ENCODE measurements around the gene NT5C1A.

NT5C1A gene

DNA sequence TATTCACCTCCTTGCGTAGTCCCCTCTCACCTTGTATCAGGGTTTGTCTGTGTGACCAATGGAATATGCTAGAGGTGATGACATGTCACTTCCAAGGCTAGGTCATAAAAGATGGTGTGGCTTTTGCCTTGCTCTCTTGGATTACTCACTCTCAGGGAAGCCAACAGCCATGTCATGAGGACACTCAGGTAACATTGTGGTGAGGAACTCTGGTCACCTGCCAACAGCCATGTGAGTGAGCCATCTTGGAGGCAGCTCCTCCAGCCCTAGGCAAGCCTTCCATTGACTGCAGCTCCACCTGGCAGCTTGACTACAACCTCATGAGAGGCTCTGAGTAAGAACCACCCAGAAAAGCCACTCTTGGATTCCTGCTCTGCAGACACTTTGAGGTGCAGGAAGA, 21.5 kb downstream of the NT5C1A start:
- H3K27me3 ChIP-seq (ENCODE audit: control insufficient read depth, insufficient read depth, low read length): peaks cover 35% of the 10 kb centered on the region
- no peaks in the 10 kb centered on the region for H3K9me3 ChIP-seq (ENCODE audit: control insufficient read depth, insufficient read depth, low read length)
- no peak overlapping the region for H3K4me3 ChIP-seq (ENCODE audit: low read depth, low read length)
- H3K9ac ChIP-seq (ENCODE audit: low read depth, low read length): no peak overlapping the region
- no peak overlapping the region for H3K27ac ChIP-seq (ENCODE audit: low read depth, low read length)
- H3K4me1 ChIP-seq (ENCODE audit: control insufficient read depth, insufficient read depth, low read length): peaks cover 11% of the 10 kb centered on the region
- no peaks in the 10 kb centered on the region for H3K36me3 ChIP-seq (ENCODE audit: control insufficient read depth, insufficient read depth, low read length)

DNA sequence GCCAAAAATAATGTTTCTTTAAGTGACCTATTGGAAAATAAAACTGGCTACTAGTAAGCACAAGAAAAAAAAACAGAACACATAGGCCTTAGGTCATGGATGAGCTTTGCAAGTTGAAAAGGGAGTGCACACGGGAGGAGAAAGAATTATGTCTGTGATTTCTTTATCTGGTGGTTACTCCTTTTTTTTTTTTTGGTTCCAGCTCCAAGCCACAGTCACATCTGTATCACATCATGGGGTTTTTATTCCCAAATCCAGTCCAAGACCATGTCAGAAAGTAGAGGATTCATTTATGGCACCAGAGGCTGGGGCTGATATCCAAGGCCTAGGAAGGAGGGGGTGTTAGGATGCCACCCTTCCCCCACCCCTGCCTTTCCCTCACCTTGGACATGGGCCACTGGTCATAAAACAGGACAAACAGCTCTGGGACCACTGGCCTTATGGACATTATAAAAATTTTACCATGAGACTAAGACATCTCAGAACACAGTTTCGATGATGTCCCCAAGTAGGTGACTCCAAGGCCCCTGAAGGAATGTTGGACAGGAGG, 22.2 kb downstream of the NT5C1A start:
- H3K4me1 ChIP-seq (ENCODE audit: control insufficient read depth, insufficient read depth, low read length): peaks cover 11% of the 10 kb centered on the region
- peaks cover 37% of the 10 kb centered on the region for H3K27me3 ChIP-seq (ENCODE audit: control insufficient read depth, insufficient read depth, low read length)
- no peak overlapping the region for H3K9ac ChIP-seq (ENCODE audit: low read depth, low read length)
- no peak overlapping the region for H3K27ac ChIP-seq (ENCODE audit: low read depth, low read length)
- no peaks in the 10 kb centered on the region for H3K9me3 ChIP-seq (ENCODE audit: control insufficient read depth, insufficient read depth, low read length)
- H3K36me3 ChIP-seq (ENCODE audit: control insufficient read depth, insufficient read depth, low read length): no peaks in the 10 kb centered on the region
- no peak overlapping the region for H3K4me3 ChIP-seq (ENCODE audit: low read depth, low read length)

DNA sequence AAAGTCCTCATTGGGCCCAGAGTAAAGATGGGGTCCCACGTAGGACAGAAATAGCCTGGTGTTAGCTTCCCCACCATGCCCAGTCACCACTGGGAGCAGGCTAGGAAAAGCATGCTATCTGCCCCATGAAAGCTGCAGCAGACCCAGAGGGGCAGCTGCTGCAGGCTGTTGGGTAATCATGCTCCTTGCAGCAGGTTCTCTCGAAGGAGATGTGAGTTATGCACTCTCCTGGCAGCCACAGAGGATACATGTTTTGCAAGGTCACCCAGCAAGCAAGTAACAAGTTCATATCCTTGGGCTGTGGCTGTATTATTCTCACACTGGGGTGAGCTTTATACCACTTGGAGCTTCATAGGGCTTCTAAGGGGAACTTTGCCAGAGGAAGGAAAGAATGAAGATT, 23.4 kb downstream of the NT5C1A start:
- Histone ChIP-seq H3K27ac (ENCODE audit: low read depth, low read length) (no peak overlapping the region), H3K9me3 (ENCODE audit: control insufficient read depth, insufficient read depth, low read length) (no peaks in the 10 kb centered on the region), H3K36me3 (ENCODE audit: control insufficient read depth, insufficient read depth, low read length) (no peaks in the 10 kb centered on the region), H3K4me1 (ENCODE audit: control insufficient read depth, insufficient read depth, low read length) (peaks cover 6% of the 10 kb centered on the region), H3K9ac (ENCODE audit: low read depth, low read length) (no peak overlapping the region), H3K27me3 (ENCODE audit: control insufficient read depth, insufficient read depth, low read length) (peaks cover 34% of the 10 kb centered on the region), H3K4me3 (ENCODE audit: low read depth, low read length) (no peak overlapping the region)

DNA sequence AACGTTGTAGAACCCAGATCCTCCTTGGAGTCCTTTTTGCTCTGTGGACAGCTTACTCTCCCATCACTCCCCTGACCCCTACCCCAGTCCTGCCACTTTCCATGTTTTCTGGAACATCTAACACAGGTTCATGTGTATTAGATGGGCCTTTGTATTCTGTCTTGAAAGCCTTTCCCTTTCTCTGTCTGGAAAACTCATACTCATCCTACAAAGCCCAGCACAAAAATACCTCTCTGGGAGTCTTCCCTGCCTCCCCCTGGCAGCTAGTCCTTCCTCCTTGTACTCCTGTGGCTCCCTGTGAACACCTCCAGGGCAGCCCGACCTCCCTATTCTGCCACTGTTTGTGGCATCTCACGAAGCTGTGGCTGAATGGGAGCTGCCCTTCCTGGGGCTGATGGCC, 24.7 kb downstream of the NT5C1A start:
- Histone ChIP-seq H3K4me3 (ENCODE audit: low read depth, low read length) (no peak overlapping the region), H3K27ac (ENCODE audit: low read depth, low read length) (no peak overlapping the region), H3K4me1 (ENCODE audit: control insufficient read depth, insufficient read depth, low read length) (peaks cover 6% of the 10 kb centered on the region), H3K9ac (ENCODE audit: low read depth, low read length) (no peak overlapping the region), H3K36me3 (ENCODE audit: control insufficient read depth, insufficient read depth, low read length) (no peaks in the 10 kb centered on the region), H3K9me3 (ENCODE audit: control insufficient read depth, insufficient read depth, low read length) (no peaks in the 10 kb centered on the region), H3K27me3 (ENCODE audit: control insufficient read depth, insufficient read depth, low read length) (peaks cover 46% of the 10 kb centered on the region)

DNA sequence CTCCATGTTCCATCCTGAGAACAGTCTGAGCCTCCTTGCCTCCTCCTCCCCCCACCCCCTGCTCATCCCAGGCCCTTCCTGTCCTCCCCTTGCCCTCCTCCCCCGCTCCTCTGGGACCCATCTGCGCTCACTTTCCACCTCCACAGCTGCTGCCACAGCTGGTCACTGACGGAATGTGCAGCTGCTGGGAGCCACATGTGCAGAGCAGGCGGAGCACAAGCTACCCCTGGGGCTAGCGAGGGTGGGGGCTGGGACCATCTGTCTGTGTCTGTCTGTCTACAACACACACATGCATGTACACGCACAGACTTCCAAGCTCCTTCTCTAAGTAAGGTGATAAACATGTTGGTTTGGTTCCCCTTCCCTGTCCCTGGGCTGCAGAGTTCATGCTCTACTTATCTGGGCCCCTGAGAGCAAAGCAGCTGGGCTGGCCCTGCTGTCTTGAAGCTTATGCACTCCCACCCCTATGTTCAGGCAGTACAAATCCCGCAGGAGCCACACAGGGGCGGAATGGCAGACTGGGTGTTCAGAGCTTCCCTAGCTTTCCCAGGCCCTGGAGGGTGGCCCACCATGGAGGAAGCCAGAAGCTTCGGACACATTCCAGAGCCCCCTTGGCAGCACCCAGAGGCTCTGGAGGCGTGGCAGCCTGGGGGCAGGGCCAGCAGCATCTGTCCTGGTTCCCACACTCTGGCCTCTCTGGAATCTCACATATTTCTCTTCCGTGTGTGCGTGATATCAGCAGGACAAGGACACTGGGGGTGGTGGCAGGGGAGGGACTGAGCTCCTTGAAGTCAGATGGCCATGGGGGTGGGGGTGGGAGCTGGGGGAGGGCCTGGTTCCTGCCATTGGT, 25.4 kb downstream of the NT5C1A start:
- H3K36me3 ChIP-seq (ENCODE audit: control insufficient read depth, insufficient read depth, low read length): no peaks in the 10 kb centered on the region
- H3K4me3 ChIP-seq (ENCODE audit: low read depth, low read length): no peak overlapping the region
- peaks cover 49% of the 10 kb centered on the region for H3K27me3 ChIP-seq (ENCODE audit: control insufficient read depth, insufficient read depth, low read length)
- H3K27ac ChIP-seq (ENCODE audit: low read depth, low read length): peak overlapping the region; percentile 43
- no peaks in the 10 kb centered on the region for H3K9me3 ChIP-seq (ENCODE audit: control insufficient read depth, insufficient read depth, low read length)
- no peak overlapping the region for H3K9ac ChIP-seq (ENCODE audit: low read depth, low read length)
- peaks cover 6% of the 10 kb centered on the region for H3K4me1 ChIP-seq (ENCODE audit: control insufficient read depth, insufficient read depth, low read length)

DNA sequence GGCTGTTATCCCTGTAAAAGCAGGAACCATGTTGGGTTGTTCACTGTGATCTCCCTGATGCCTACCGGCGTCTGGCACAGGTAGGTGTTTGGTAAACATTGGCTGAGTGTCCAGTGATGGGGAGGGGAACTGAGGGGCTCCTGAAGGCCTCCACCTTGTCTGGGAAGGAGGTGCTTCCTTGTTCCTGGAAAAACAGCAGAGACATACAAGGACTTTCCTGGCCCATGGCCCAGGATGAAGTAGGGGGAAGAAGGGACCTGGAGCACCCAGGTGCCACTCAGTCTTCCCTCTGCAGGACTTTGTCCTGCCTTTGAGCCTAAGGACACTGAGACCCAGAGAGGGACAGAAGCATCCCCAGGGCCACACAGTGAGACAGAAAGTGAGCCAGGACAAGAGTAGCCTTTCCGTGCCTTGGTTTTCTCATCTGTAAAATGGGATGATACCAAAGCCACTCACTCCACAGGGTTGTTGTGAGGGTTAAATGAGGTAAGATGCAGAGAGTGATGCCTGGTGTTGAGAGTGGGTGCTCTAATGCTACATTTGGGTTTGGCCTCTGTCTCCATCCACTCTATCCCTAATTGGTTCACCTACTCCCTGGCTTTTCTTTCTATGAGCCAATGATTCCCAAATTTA, 26.4 kb downstream of the NT5C1A start:
- H3K9me3 ChIP-seq (ENCODE audit: control insufficient read depth, insufficient read depth, low read length): no peaks in the 10 kb centered on the region

DNA sequence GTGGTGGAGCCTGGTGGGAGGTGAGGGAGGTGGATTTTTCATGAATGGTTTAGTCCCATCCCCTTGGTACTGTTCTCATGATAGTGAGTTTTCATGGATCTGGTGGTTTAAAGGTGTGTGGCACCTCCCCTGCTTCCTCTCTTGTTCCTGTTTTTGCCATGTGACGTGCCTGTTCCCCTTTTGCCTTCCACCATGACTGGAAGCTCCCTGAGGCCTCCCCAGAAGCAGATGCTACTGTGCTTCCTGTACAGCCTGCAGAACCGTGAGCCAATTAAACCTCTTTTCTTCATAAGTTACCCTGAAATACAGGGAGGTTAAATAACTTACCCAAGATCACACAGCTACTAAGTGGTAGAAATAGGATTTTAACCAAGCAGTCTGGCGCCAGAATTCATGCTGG, 28.2 kb downstream of the NT5C1A start:
- peaks cover 8% of the 10 kb centered on the region for H3K4me1 ChIP-seq (ENCODE audit: control insufficient read depth, insufficient read depth, low read length)
- H3K4me3 ChIP-seq (ENCODE audit: low read depth, low read length): no peak overlapping the region
- H3K9ac ChIP-seq (ENCODE audit: low read depth, low read length): no peak overlapping the region
- no peaks in the 10 kb centered on the region for H3K36me3 ChIP-seq (ENCODE audit: control insufficient read depth, insufficient read depth, low read length)
- H3K9me3 ChIP-seq (ENCODE audit: control insufficient read depth, insufficient read depth, low read length): no peaks in the 10 kb centered on the region
- peaks cover 63% of the 10 kb centered on the region for H3K27me3 ChIP-seq (ENCODE audit: control insufficient read depth, insufficient read depth, low read length)
- H3K27ac ChIP-seq (ENCODE audit: low read depth, low read length): no peak overlapping the region

More for the DNA sequence above, 26.4 kb downstream of the NT5C1A start:
- Histone ChIP-seq H3K27me3 (ENCODE audit: control insufficient read depth, insufficient read depth, low read length) (peaks cover 54% of the 10 kb centered on the region), H3K4me3 (ENCODE audit: low read depth, low read length) (no peak overlapping the region), H3K36me3 (ENCODE audit: control insufficient read depth, insufficient read depth, low read length) (no peaks in the 10 kb centered on the region), H3K4me1 (ENCODE audit: control insufficient read depth, insufficient read depth, low read length) (peaks cover 6% of the 10 kb centered on the region), H3K9ac (ENCODE audit: low read depth, low read length) (no peak overlapping the region), H3K27ac (ENCODE audit: low read depth, low read length) (no peak overlapping the region)

DNA sequence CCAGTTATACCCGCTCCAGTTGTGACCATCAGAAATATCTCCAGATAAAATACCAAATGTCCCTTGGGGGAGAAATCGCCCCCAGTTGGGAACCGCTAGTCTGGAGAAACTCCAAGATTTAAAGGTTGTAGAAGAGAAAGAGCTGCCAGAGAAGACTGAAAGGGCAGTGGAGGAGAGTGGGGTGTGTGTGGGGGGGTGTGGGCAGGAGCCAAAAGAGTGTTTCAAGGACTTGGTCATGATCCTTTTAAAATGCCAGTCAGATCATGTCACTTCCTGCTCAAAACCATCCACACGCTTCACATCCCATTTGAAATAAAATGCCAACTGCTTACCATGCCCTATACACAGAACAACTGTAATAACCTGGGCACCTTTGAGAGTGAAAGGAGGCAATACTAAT, 29.1 kb downstream of the NT5C1A start:
- Histone ChIP-seq H3K9me3 (ENCODE audit: control insufficient read depth, insufficient read depth, low read length) (no peaks in the 10 kb centered on the region), H3K4me3 (ENCODE audit: low read depth, low read length) (no peak overlapping the region), H3K4me1 (ENCODE audit: control insufficient read depth, insufficient read depth, low read length) (peaks cover 8% of the 10 kb centered on the region), H3K9ac (ENCODE audit: low read depth, low read length) (no peak overlapping the region), H3K27ac (ENCODE audit: low read depth, low read length) (no peak overlapping the region), H3K27me3 (ENCODE audit: control insufficient read depth, insufficient read depth, low read length) (peaks cover 72% of the 10 kb centered on the region), H3K36me3 (ENCODE audit: control insufficient read depth, insufficient read depth, low read length) (no peaks in the 10 kb centered on the region)

DNA sequence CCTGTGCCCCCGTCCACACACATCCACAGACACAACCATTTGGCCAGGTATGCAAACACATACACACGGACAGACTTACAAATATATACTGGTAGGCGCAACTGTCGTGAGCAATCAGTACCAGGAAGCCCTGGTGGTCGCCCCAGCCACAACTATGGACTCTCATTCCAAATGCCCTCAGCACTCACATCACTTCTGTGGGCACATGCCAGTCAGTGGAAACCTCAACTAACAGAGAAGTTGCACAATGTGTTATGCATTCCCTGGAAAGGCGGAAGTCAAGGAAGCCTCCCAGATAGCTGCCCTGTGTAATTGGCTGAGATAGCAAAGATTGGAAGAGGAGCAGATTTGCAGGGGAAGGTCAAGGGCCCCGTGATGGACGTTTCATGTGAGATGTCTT, 31.0 kb downstream of the NT5C1A start:
- Histone ChIP-seq H3K4me3 (ENCODE audit: low read depth, low read length) (no peak overlapping the region), H3K9ac (ENCODE audit: low read depth, low read length) (no peak overlapping the region), H3K36me3 (ENCODE audit: control insufficient read depth, insufficient read depth, low read length) (no peaks in the 10 kb centered on the region), H3K4me1 (ENCODE audit: control insufficient read depth, insufficient read depth, low read length) (peaks cover 4% of the 10 kb centered on the region), H3K27me3 (ENCODE audit: control insufficient read depth, insufficient read depth, low read length) (peaks cover 81% of the 10 kb centered on the region), H3K9me3 (ENCODE audit: control insufficient read depth, insufficient read depth, low read length) (no peaks in the 10 kb centered on the region), H3K27ac (ENCODE audit: low read depth, low read length) (no peak overlapping the region)

DNA sequence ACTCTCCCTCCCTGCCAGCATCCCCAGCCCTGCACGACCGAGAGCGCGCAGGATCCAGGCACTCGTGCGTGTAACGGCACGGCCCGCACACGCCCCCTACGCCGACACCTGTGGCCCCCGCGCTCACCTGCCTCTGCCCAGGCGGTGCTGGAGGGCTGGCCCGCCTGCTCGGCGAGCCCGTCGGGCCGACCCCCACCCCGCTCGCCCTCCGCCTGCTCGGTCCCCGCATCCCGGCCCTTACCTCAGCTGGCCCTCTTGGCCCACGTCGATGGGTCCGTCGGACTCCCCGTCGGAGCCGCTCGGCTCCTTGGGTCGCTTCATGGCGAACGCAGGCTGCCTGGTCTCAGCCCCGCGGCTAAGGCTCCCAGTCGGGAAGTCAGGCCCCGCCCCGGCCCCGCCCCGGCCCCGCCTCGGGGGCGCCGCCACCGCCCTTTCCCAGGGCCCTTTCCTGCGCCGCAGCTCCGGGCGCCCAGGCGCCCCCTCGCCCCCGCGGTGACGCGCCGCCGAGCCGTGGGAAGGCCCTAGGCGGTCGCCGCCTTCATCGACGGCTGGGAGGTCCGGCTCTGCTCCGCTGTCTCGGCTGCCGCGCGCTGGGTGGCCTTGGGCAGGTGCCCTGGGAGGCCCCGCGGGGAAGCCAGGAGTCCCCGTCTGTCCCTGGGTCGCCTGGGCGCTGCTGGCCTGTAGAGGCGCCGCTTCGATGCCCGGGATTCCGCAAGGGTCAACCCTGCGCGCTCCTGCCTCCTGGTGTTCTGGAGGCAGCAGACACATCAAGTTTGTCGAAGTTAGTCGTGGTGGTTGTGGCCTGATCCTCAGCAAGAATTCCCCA, 32.4 kb downstream of the NT5C1A start, which contains the start of gene HEYL:
Gene HEYL, minus strand, starts transcription at position 339 of the 826 bp plus-strand sequence. Its CDS starts 18 bp downstream, at position 321.
- Histone ChIP-seq H3K4me3 (ENCODE audit: low read depth, low read length) (peak within 1 kb of the TSS; percentile 79), H3K4me1 (ENCODE audit: control insufficient read depth, insufficient read depth, low read length) (peaks cover 11% of the 10 kb centered on the region), H3K9ac (ENCODE audit: low read depth, low read length) (no peak within 1 kb of the TSS), H3K9me3 (ENCODE audit: control insufficient read depth, insufficient read depth, low read length) (no peaks in the 10 kb centered on the region), H3K36me3 (ENCODE audit: control insufficient read depth, insufficient read depth, low read length) (no peaks in the 10 kb centered on the region), H3K27ac (ENCODE audit: low read depth, low read length) (no peak within 1 kb of the TSS), H3K27me3 (ENCODE audit: control insufficient read depth, insufficient read depth, low read length) (peaks cover 83% of the 10 kb centered on the region)

All from HUES48 (cell line).